ENCODE data around the gene BBX.

The BBX gene

GRCh38 chr3:107680698-107681097, 157.9 kb downstream of the BBX start:
- no peak for TF ChIP-seq FOXP2 (optimal IDR thresholded peaks at IDR 0.05; ENCODE audit: control extremely low read depth, extremely low read length, insufficient read depth)
- TF ChIP-seq EZH2 (IDR thresholded peaks at IDR 0.05) = no peak
- TF ChIP-seq POLR2AphosphoS5 (IDR thresholded peaks at IDR 0.05; ENCODE audit: borderline replicate concordance, low read depth, low read length) = no peak
- no peak overlapping the region for H3K4me3 ChIP-seq
- no peaks in the 10 kb centered on the region for H3K36me3 ChIP-seq (ENCODE audit: insufficient read depth, low read length)
- no peak overlapping the region for H3K9ac ChIP-seq (ENCODE audit: insufficient read length)
- no peak overlapping the region for H3K27ac ChIP-seq
- no peak for DNase-seq (ENCODE audit: low read depth, low spot score)
- no peaks in the 10 kb centered on the region for H3K9me3 ChIP-seq (ENCODE audit: low read depth, low read length)

- DNase-seq (ENCODE audit: low read depth, low spot score) = no peak
- H3K9me3 ChIP-seq (ENCODE audit: low read depth, low read length) = no peaks in the 10 kb centered on the region
- TF ChIP-seq EZH2 (IDR thresholded peaks at IDR 0.05) (no peak), FOXP2 (optimal IDR thresholded peaks at IDR 0.05; ENCODE audit: control extremely low read depth, extremely low read length, insufficient read depth) (no peak), POLR2AphosphoS5 (IDR thresholded peaks at IDR 0.05; ENCODE audit: borderline replicate concordance, low read depth, low read length) (no peak)
- no peak overlapping the region for H3K27ac ChIP-seq
- H3K4me3 ChIP-seq = no peak overlapping the region
- no peaks in the 10 kb centered on the region for H3K36me3 ChIP-seq (ENCODE audit: insufficient read depth, low read length)
- H3K9ac ChIP-seq (ENCODE audit: insufficient read length) = no peak overlapping the region
These were observed 158.6 kb downstream of the BBX start for GRCh38 chr3:107681396-107681795.

GRCh38 chr3:107682580-107682979, 159.8 kb downstream of the BBX start:
- Histone ChIP-seq H3K36me3 (ENCODE audit: insufficient read depth, low read length) (no peaks in the 10 kb centered on the region), H3K9me3 (ENCODE audit: low read depth, low read length) (no peaks in the 10 kb centered on the region), H3K4me3 (no peak overlapping the region), H3K27ac (no peak overlapping the region), H3K9ac (ENCODE audit: insufficient read length) (no peak overlapping the region)
- no peak for DNase-seq (ENCODE audit: low read depth, low spot score)
- TF ChIP-seq POLR2AphosphoS5 (IDR thresholded peaks at IDR 0.05; ENCODE audit: borderline replicate concordance, low read depth, low read length) (no peak), EZH2 (IDR thresholded peaks at IDR 0.05) (no peak), FOXP2 (optimal IDR thresholded peaks at IDR 0.05; ENCODE audit: control extremely low read depth, extremely low read length, insufficient read depth) (no peak)

- H3K9me3 ChIP-seq (ENCODE audit: low read depth, low read length) = no peaks in the 10 kb centered on the region
- H3K9ac ChIP-seq (ENCODE audit: insufficient read length) = no peak overlapping the region
- no peak for DNase-seq (ENCODE audit: low read depth, low spot score)
- H3K36me3 ChIP-seq (ENCODE audit: insufficient read depth, low read length) = no peaks in the 10 kb centered on the region
- no peak overlapping the region for H3K27ac ChIP-seq
- no peak for TF ChIP-seq POLR2AphosphoS5 (IDR thresholded peaks at IDR 0.05; ENCODE audit: borderline replicate concordance, low read depth, low read length)
- no peak for TF ChIP-seq FOXP2 (optimal IDR thresholded peaks at IDR 0.05; ENCODE audit: control extremely low read depth, extremely low read length, insufficient read depth)
- no peak for TF ChIP-seq EZH2 (IDR thresholded peaks at IDR 0.05)
- H3K4me3 ChIP-seq = no peak overlapping the region
These were observed 160.7 kb downstream of the BBX start for GRCh38 chr3:107683447-107683846.

- H3K36me3 ChIP-seq (ENCODE audit: insufficient read depth, low read length) = no peaks in the 10 kb centered on the region
- H3K27ac ChIP-seq = no peak overlapping the region
- no peaks in the 10 kb centered on the region for H3K9me3 ChIP-seq (ENCODE audit: low read depth, low read length)
- no peak overlapping the region for H3K4me3 ChIP-seq
- DNase-seq (ENCODE audit: low read depth, low spot score) = no peak
- H3K9ac ChIP-seq (ENCODE audit: insufficient read length) = no peak overlapping the region
- TF ChIP-seq POLR2AphosphoS5 (IDR thresholded peaks at IDR 0.05; ENCODE audit: borderline replicate concordance, low read depth, low read length) = no peak
- TF ChIP-seq EZH2 (IDR thresholded peaks at IDR 0.05) = no peak
- TF ChIP-seq FOXP2 (optimal IDR thresholded peaks at IDR 0.05; ENCODE audit: control extremely low read depth, extremely low read length, insufficient read depth) = no peak
These were observed 161.7 kb downstream of the BBX start for GRCh38 chr3:107684431-107684925.

- H3K27ac ChIP-seq = no peak overlapping the region
- no peak for DNase-seq (ENCODE audit: low read depth, low spot score)
- no peaks in the 10 kb centered on the region for H3K9me3 ChIP-seq (ENCODE audit: low read depth, low read length)
- TF ChIP-seq FOXP2 (optimal IDR thresholded peaks at IDR 0.05; ENCODE audit: control extremely low read depth, extremely low read length, insufficient read depth) (no peak), POLR2AphosphoS5 (IDR thresholded peaks at IDR 0.05; ENCODE audit: borderline replicate concordance, low read depth, low read length) (no peak), EZH2 (IDR thresholded peaks at IDR 0.05) (no peak)
- no peak overlapping the region for H3K4me3 ChIP-seq
- H3K36me3 ChIP-seq (ENCODE audit: insufficient read depth, low read length) = no peaks in the 10 kb centered on the region
- no peak overlapping the region for H3K9ac ChIP-seq (ENCODE audit: insufficient read length)
These were observed 162.6 kb downstream of the BBX start for GRCh38 chr3:107685383-107685782.

GRCh38 chr3:107687056-107687581, 164.4 kb downstream of the BBX start:
- Histone ChIP-seq H3K9me3 (ENCODE audit: low read depth, low read length) (no peaks in the 10 kb centered on the region), H3K9ac (ENCODE audit: insufficient read length) (no peak overlapping the region), H3K27ac (no peak overlapping the region), H3K36me3 (ENCODE audit: insufficient read depth, low read length) (no peaks in the 10 kb centered on the region), H3K4me3 (no peak overlapping the region)
- TF ChIP-seq POLR2AphosphoS5 (IDR thresholded peaks at IDR 0.05; ENCODE audit: borderline replicate concordance, low read depth, low read length) (no peak), FOXP2 (optimal IDR thresholded peaks at IDR 0.05; ENCODE audit: control extremely low read depth, extremely low read length, insufficient read depth) (no peak), EZH2 (IDR thresholded peaks at IDR 0.05) (no peak)
- no peak for DNase-seq (ENCODE audit: low read depth, low spot score)

- Histone ChIP-seq H3K9me3 (ENCODE audit: low read depth, low read length) (no peaks in the 10 kb centered on the region), H3K9ac (ENCODE audit: insufficient read length) (no peak overlapping the region), H3K36me3 (ENCODE audit: insufficient read depth, low read length) (no peaks in the 10 kb centered on the region), H3K4me3 (no peak overlapping the region), H3K27ac (no peak overlapping the region)
- DNase-seq (ENCODE audit: low read depth, low spot score) = no peak
- TF ChIP-seq POLR2AphosphoS5 (IDR thresholded peaks at IDR 0.05; ENCODE audit: borderline replicate concordance, low read depth, low read length) (no peak), EZH2 (IDR thresholded peaks at IDR 0.05) (no peak), FOXP2 (optimal IDR thresholded peaks at IDR 0.05; ENCODE audit: control extremely low read depth, extremely low read length, insufficient read depth) (no peak)
These were observed 166.6 kb downstream of the BBX start for GRCh38 chr3:107689355-107689754.
